Erythroblast (primary cell): Measurements from ENCODE around the gene TRIM73.
"Not testable (repeated sequence)": the region's sequence is repeated elsewhere in the genome, so short reads cannot be mapped to it uniquely, and the experiment has no call there.

Experiments
- GATA1 ChIP-seq: IDR thresholded peaks from 2 replicates; pipeline ENCODE4 v1.6.1; 2011; ENCODE audit warnings: low read depth, mild to moderate bottlenecking, control low read depth, low read length, moderate library complexity
- POLR2A ChIP-seq: IDR thresholded peaks from 2 replicates; pipeline ENCODE4 v1.6.1; 2011; ENCODE audit warnings: mild to moderate bottlenecking, low read length

DNA sequence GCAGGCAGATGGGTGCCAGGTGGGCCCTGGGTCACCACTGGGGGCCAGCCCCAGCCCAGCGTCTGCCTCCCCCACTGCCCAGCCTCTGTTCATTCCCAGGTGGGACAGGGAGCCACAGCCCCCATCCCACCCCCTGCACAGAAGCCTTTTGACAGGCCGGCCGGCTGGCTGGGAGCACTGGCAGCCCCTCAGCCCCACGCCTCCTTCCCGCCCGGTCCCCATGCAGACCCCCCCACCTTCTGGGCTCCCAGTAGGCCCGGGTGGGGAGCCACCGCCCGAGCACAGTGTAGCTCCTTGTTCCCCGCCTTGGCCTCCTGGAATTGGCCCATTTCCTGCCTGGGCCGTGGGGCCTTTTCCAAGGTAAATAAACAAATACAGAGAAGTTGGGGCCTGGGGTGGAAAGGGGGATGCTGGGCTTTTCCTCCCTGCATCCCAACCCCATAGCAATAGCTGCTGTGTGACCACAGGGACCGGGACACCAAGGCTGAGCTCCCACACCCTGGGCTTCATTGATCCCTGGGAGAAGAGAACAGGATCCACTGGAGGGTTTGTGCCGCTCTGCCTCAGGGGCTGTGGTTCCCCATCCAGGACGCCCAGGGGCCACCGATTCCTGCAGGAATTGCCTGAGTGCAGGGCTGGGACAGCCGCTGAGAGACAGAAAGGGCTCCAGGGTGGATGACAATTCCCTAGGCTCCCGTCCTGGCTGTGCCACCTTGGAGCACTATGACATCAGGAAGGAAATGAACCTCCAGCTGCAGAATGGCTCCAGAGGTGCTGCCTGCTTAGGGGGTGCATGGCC, 20.7 kb upstream of the TRIM73 start:
- not testable (repeated sequence) for TF ChIP-seq POLR2A, GATA1
